Liver (tissue), 9 donors: ENCODE data around the gene AMOTL1. TPM values are rescaled to one million over a fixed set of nuclear protein-coding genes. Genes with fewer than 3 reads are reported as not detected.

Experiments used
- DNase-seq: peaks from one replicate; pipeline ENCODE4 v3.0.0-alpha.2; 2017; ENCODE audit warnings: low spot score
- H3K27ac ChIP-seq, 2 donors: one replicate each; pipeline ENCODE4 v1.7.0; 2013; ENCODE audit warnings: inconsistent platforms in 2 of 2, low read length in 2 of 2, control low read depth in 1 of 2, low read depth in 1 of 2, mild to moderate bottlenecking in 1 of 2
- H3K27me3 ChIP-seq, 4 donors: one replicate each; pipeline versions ENCODE4 v1.6.1 to v1.7.0; 2013; ENCODE audit warnings: low read length in 3 of 4, inconsistent platforms in 1 of 4, mild to moderate bottlenecking in 1 of 4, moderate library complexity in 1 of 4; ENCODE audit not compliant: control insufficient read depth in 4 of 4, insufficient read depth in 4 of 4
- H3K36me3 ChIP-seq, 4 donors: one replicate each; pipeline versions ENCODE4 v1.6.1 to v1.7.0; 2013; ENCODE audit warnings: low read length in 3 of 4, mild to moderate bottlenecking in 3 of 4, low read depth in 1 of 4, moderate library complexity in 1 of 4; ENCODE audit not compliant: control insufficient read depth in 4 of 4, insufficient read depth in 3 of 4
- H3K4me1 ChIP-seq, 4 donors: one replicate each; pipeline versions ENCODE4 v1.6.1 to v1.7.0; 2013; ENCODE audit warnings: low read length in 3 of 4, mild to moderate bottlenecking in 3 of 4, moderate library complexity in 1 of 4; ENCODE audit not compliant: control insufficient read depth in 4 of 4, insufficient read depth in 4 of 4
- H3K4me3 ChIP-seq, 3 donors: one replicate each; pipeline versions ENCODE4 v1.6.1 to v1.7.0; 2013; ENCODE audit warnings: low read length in 3 of 3, control low read depth in 1 of 3, low read depth in 1 of 3, mild to moderate bottlenecking in 1 of 3
- H3K9ac ChIP-seq, 2 donors: one replicate each; pipeline ENCODE4 v1.7.0; 2013; ENCODE audit warnings: low read length in 2 of 2, mild to moderate bottlenecking in 2 of 2, moderate library complexity in 2 of 2, control low read depth in 1 of 2, low read depth in 1 of 2
- H3K9me3 ChIP-seq, 4 donors: one replicate each; pipeline versions ENCODE4 v1.6.1 to v1.7.0; 2013; ENCODE audit warnings: low read length in 3 of 4; ENCODE audit not compliant: control insufficient read depth in 4 of 4
- CTCF ChIP-seq: fragments of 150-350 bp; IDR thresholded peaks from 2 replicates; pipeline ENCODE4 v1.5.1; 2017; ENCODE audit warnings: improper control_type of control experiment, low read depth, low read length; ENCODE audit not compliant: missing input control
- EGR1 ChIP-seq, 2 donors: IDR thresholded peaks; 2 replicates each; pipeline ENCODE4 v1.6.1; 2016 to 2018; ENCODE audit warnings: antibody characterized with exemption in 2 of 2, low read depth in 2 of 2
- FOXA1 ChIP-seq: IDR thresholded peaks from 2 replicates; pipeline ENCODE4 v1.6.1; 2016; ENCODE audit warnings: antibody characterized with exemption
- FOXA2 ChIP-seq: IDR thresholded peaks from 2 replicates; pipeline ENCODE4 v1.6.1; 2016; ENCODE audit warnings: antibody characterized with exemption
- HNF4A ChIP-seq, 2 donors: conservative IDR thresholded peaks; 2 replicates each; pipeline ENCODE4 v1.6.1; 2016; ENCODE audit warnings: antibody characterized with exemption in 2 of 2, mild to moderate bottlenecking in 2 of 2
- JUND ChIP-seq, 2 donors: IDR thresholded peaks; 2 replicates each; pipeline ENCODE4 v1.6.1; 2016; ENCODE audit warnings: antibody characterized with exemption in 2 of 2
- MAX ChIP-seq: IDR thresholded peaks from 2 replicates; pipeline ENCODE4 v1.6.1; 2016; ENCODE audit warnings: antibody characterized with exemption
- NR2F2 ChIP-seq: IDR thresholded peaks from 2 replicates; pipeline ENCODE4 v1.6.1; 2016; ENCODE audit warnings: antibody characterized with exemption
- RAD21 ChIP-seq, 2 donors: IDR thresholded peaks; 2 replicates each; pipeline ENCODE4 v1.6.1; 2016; ENCODE audit warnings: antibody characterized with exemption in 2 of 2, mild to moderate bottlenecking in 2 of 2
- REST ChIP-seq: IDR thresholded peaks from 2 replicates; pipeline ENCODE4 v1.6.1; 2016; ENCODE audit warnings: antibody characterized with exemption, mild to moderate bottlenecking
- SP1 ChIP-seq: IDR thresholded peaks from 2 replicates; pipeline ENCODE4 v1.6.1; 2018; ENCODE audit warnings: antibody characterized with exemption, mild to moderate bottlenecking
- ZBTB33 ChIP-seq: IDR thresholded peaks from 2 replicates; pipeline ENCODE4 v1.6.1; 2016; ENCODE audit warnings: antibody characterized with exemption
- WGBS: extraction: QIAGEN DNeasy Blood & Tissue Kit; methylation state at CpG from one replicate; pipeline ENCODE4 v1.1.7; 2013; 5-methylcytosine and 5-hydroxymethylcytosine counted together
- polyA plus RNA-seq, 2 donors: library from polyadenylated mRNA; stranded (reverse) in 1 of 2; unstranded in 1 of 2; fragments of 200-250 nt in 1 of 2; fragments of >200 nt in 1 of 2; fragmentation: Nextera tagmentation in 1 of 2; extraction: Ambion mirVana in 1 of 2; gene quantifications; one replicate each; pipeline versions ENCODE4 v1.2.1 to v1.2.3, GENCODE V29; 2013 to 2015
- total RNA-seq, 2 donors: library from RNA; depleted of rRNA; stranded (reverse); fragments of >200 nt; gene quantifications; one replicate each; pipeline ENCODE4 v1.2.3, GENCODE V29; 2014
- donor health status: healthy.
- donor health status: healthy.
- donor health status: healthy.
- donor health status: healthy.
- donor health status: healthy.

Gene AMOTL1
- total and polyA plus RNA-seq, 4 donors: 2.2 to 29.5 (median 7.2) TPM

GRCh38 chr11:94876222-94876621 lies 108.1 kb downstream of the AMOTL1 start:
- DNase-seq: no peak
- no peak overlapping the region for H3K4me3 ChIP-seq
- H3K4me1 ChIP-seq: no peaks in the 10 kb centered on the region
- no peaks in the 10 kb centered on the region for H3K9me3 ChIP-seq
- WGBS: 93% methylated on average over 8 of the region's 8 CpGs
- no peak overlapping the region for H3K9ac ChIP-seq
- H3K27me3 ChIP-seq: no peaks in the 10 kb centered on the region
- TF ChIP-seq NR2F2 (no peak), RAD21 (IDR thresholded peaks at IDR 0.05) (no peak), FOXA1 (no peak), HNF4A (conservative IDR thresholded peaks at IDR 0.05) (no peak), MAX (no peak), ZBTB33 (no peak), FOXA2 (no peak), EGR1 (IDR thresholded peaks at IDR 0.05; ENCODE audit: low read depth in 2 of 2) (no peak), REST (no peak)
- H3K27ac ChIP-seq: peak overlapping the region in 1 of 2 donors; percentile 39
- H3K36me3 ChIP-seq: peaks cover 5 to 69% (median 27%) of the 10 kb centered on the region in 4 donors

GRCh38 chr11:94876645-94877442 lies 108.7 kb downstream of the AMOTL1 start:
- Histone ChIP-seq H3K27ac (peak overlapping the region; percentile 39 to 55), H3K36me3 (peaks cover 5 to 63% (median 23%) of the 10 kb centered on the region in 4 donors), H3K27me3 (no peaks in the 10 kb centered on the region), H3K4me1 (no peaks in the 10 kb centered on the region), H3K9ac (no peak overlapping the region), H3K4me3 (no peak overlapping the region), H3K9me3 (no peaks in the 10 kb centered on the region)
- TF ChIP-seq NR2F2 (no peak), SP1 (peak; percentile 18), RAD21 (IDR thresholded peaks at IDR 0.05) (peak; percentile 53 to 63), REST (no peak), CTCF (peak; percentile 5), JUND (IDR thresholded peaks at IDR 0.05) (peak; percentile 67 to 79)
- WGBS: 72% methylated on average over 12 of the region's 12 CpGs
- DNase-seq: no peak
